BE2C (cell line): ENCODE measurements around the gene ZFAND6.

ENCODE experiments used
- DNase-seq: peaks from one replicate; pipeline ENCODE4 v3.0.0-alpha.2; 2020
- H3K27me3 ChIP-seq: fragments of 250-450 bp; sonication (Bioruptor Pico); 2 replicates; pipeline ENCODE4 v1.5.1; 2020; ENCODE audit warnings: mild to moderate bottlenecking
- H3K36me3 ChIP-seq: fragments of 250-450 bp; sonication (Bioruptor Pico); 2 replicates; pipeline ENCODE4 v1.5.1; 2020; ENCODE audit warnings: mild to moderate bottlenecking
- H3K4me1 ChIP-seq: fragments of 250-450 bp; sonication (Bioruptor Pico); 2 replicates; pipeline ENCODE4 v1.5.1; 2020
- H3K4me3 ChIP-seq: 2 replicates; pipeline ENCODE4 v1.5.1; 2011; ENCODE audit warnings: low read depth, low read length
- H3K9me3 ChIP-seq: fragments of 250-450 bp; sonication (Bioruptor Pico); 2 replicates; pipeline ENCODE4 v1.5.1; 2020
- CTCF ChIP-seq: IDR thresholded peaks from 2 replicates; pipeline ENCODE4 v1.5.1; 2012; ENCODE audit warnings: mild to moderate bottlenecking, low read depth, low read length

Gene ZFAND6

DNA sequence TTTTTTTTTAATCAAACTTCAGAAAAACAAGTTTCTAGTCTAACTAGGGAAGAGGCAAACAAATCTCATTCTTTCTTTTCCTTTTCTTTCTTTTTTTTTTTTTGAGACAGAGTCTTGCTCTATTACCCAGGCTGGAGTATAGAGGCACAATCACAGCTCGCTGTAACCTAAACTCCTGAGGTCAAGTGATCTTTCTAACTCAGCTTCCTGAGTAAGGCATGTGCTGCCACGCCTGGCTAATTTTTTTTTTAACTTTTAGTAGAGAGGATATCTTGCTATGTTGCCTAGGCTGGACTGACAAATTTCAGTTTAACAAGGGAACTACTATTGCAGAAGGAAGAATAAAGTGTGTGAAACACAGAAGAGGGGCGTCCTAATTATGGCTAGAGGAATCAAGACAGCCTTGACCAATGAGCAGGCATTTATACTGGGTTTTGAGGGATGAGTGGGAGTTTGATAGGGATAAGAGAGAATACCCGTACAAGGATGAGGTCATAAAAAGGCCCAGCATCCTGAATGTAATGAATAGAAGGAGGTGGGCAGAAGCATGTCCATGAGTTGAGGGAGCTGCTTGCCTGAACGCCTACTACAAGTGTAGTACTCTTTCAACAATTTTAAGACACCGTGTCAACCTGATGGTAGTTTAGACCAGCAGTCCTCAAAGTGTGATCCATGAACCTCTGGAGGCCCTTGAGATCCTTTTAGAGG lies 6.7 kb upstream of the ZFAND6 start:
- Histone ChIP-seq H3K4me1 (no peaks in the 10 kb centered on the region), H3K4me3 (no peak overlapping the region), H3K9me3 (no peaks in the 10 kb centered on the region), H3K27me3 (no peaks in the 10 kb centered on the region), H3K36me3 (no peaks in the 10 kb centered on the region)
- DNase-seq: no peak
- TF ChIP-seq CTCF: no peak

DNA sequence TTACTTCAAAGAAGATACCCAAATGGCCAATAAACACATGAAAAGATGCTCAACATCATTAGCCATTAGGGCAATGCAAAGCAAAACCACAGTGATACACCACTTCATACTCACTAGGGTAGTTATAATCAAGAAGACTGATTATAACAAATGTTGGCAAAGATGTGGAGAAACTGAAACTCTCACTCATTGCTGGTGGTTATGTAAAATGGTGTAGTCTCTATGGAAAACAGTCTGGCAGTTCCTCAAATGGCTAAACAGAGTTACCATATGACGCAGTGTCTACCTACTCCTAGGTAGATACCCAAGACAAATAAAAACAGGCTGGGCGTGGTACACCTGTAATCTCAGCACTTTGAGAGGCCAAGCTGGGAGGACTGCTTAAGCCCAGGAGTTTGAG lies 3.5 kb upstream of the ZFAND6 start:
- no peak for DNase-seq
- TF ChIP-seq CTCF: no peak
- no peaks in the 10 kb centered on the region for H3K4me1 ChIP-seq
- no peaks in the 10 kb centered on the region for H3K9me3 ChIP-seq
- no peak overlapping the region for H3K4me3 ChIP-seq
- no peaks in the 10 kb centered on the region for H3K36me3 ChIP-seq
- H3K27me3 ChIP-seq: no peaks in the 10 kb centered on the region

GRCh38 chr15:80058044-80058443 lies 1.4 kb upstream of the ZFAND6 start:
- H3K36me3 ChIP-seq: no peaks in the 10 kb centered on the region
- TF ChIP-seq CTCF: no peak
- DNase-seq: no peak
- no peaks in the 10 kb centered on the region for H3K27me3 ChIP-seq
- no peaks in the 10 kb centered on the region for H3K9me3 ChIP-seq
- peaks cover 5% of the 10 kb centered on the region; the same call in 1 of the 2 replicates for H3K4me1 ChIP-seq
- no peak overlapping the region for H3K4me3 ChIP-seq

DNA sequence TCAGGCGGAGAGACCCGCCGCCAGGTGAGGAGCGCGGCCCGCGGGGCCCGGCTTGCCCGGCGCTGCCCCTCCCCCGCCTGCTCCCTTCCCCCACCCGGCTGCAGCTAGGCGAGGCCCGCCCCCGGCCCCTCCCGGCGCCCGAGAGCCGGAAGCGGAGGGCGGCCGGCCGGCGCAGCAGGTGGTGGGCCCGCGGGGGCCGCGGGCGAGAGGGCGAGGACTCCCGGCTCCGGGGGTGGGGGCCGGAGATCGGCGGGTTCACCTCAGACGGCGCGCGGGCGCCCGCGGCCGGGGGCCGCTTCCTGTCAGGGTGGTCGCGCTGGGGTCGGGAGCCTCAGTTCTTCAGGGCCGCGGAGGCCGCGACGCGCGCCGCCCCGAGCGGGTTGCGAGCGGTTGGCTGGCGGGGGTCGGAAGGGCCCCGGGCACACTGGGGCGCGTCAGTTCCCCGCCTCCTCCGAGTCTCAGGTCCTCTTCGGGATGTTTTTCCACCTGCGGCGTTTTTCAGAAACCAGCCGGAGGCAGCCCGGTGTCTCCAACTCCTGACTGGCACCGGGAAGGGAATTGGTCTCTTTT lies 395 bp downstream of the ZFAND6 start:
- Histone ChIP-seq H3K9me3 (no peaks in the 10 kb centered on the region), H3K4me1 (peaks cover 5% of the 10 kb centered on the region; the same call in 1 of the 2 replicates), H3K27me3 (no peaks in the 10 kb centered on the region), H3K36me3 (no peaks in the 10 kb centered on the region), H3K4me3 (peak overlapping the region; percentile 86)
- no peak for DNase-seq
- TF ChIP-seq CTCF: no peak

- no peak for DNase-seq
- TF ChIP-seq CTCF: no peak
- Histone ChIP-seq H3K9me3 (no peaks in the 10 kb centered on the region), H3K4me3 (peak overlapping the region; percentile 86), H3K36me3 (no peaks in the 10 kb centered on the region), H3K4me1 (peaks cover 5% of the 10 kb centered on the region; the same call in 1 of the 2 replicates), H3K27me3 (no peaks in the 10 kb centered on the region)
These were observed 1.0 kb downstream of the ZFAND6 start for GRCh38 chr15:80060356-80061006.

GRCh38 chr15:80061582-80061981 lies 2.1 kb downstream of the ZFAND6 start:
- DNase-seq: no peak
- peaks cover 5% of the 10 kb centered on the region; the same call in 1 of the 2 replicates for H3K4me1 ChIP-seq
- H3K36me3 ChIP-seq: no peaks in the 10 kb centered on the region
- H3K4me3 ChIP-seq: no peak overlapping the region
- no peak for TF ChIP-seq CTCF
- H3K9me3 ChIP-seq: no peaks in the 10 kb centered on the region
- no peaks in the 10 kb centered on the region for H3K27me3 ChIP-seq
